ENCODE measurements around the gene ITGA11.

The ITGA11 gene

GRCh38 chr15:68464448-68465090 is 32.6 kb upstream of the ITGA11 start:
- H3K36me3 Mint-ChIP-seq = no peaks in the 10 kb centered on the region
- peaks cover 4% of the 10 kb centered on the region for H3K9me3 Mint-ChIP-seq (ENCODE audit: low read depth)
- H3K27ac Mint-ChIP-seq = no peak overlapping the region
- no peaks in the 10 kb centered on the region for H3K27me3 Mint-ChIP-seq
- H3K4me1 Mint-ChIP-seq (ENCODE audit: low read depth) = no peaks in the 10 kb centered on the region
- no peak overlapping the region for H3K4me3 Mint-ChIP-seq

GRCh38 chr15:68463996-68464395 is 32.0 kb upstream of the ITGA11 start:
- no peak overlapping the region for H3K27ac Mint-ChIP-seq
- H3K27me3 Mint-ChIP-seq = no peaks in the 10 kb centered on the region
- H3K9me3 Mint-ChIP-seq (ENCODE audit: low read depth) = peaks cover 4% of the 10 kb centered on the region
- H3K4me1 Mint-ChIP-seq (ENCODE audit: low read depth) = no peaks in the 10 kb centered on the region
- no peaks in the 10 kb centered on the region for H3K36me3 Mint-ChIP-seq
- H3K4me3 Mint-ChIP-seq = no peak overlapping the region

- no peaks in the 10 kb centered on the region for H3K4me1 Mint-ChIP-seq (ENCODE audit: low read depth)
- H3K4me3 Mint-ChIP-seq = no peak overlapping the region
- peaks cover 4% of the 10 kb centered on the region for H3K9me3 Mint-ChIP-seq (ENCODE audit: low read depth)
- H3K27ac Mint-ChIP-seq = no peak overlapping the region
- no peaks in the 10 kb centered on the region for H3K36me3 Mint-ChIP-seq
- no peaks in the 10 kb centered on the region for H3K27me3 Mint-ChIP-seq
Measured at GRCh38 chr15:68463444-68463843, 31.5 kb upstream of the ITGA11 start.

- Mint-ChIP-seq H3K4me1 (ENCODE audit: low read depth) (no peaks in the 10 kb centered on the region), H3K27ac (no peak overlapping the region), H3K27me3 (peaks cover under 1% of the 10 kb centered on the region), H3K36me3 (no peaks in the 10 kb centered on the region), H3K9me3 (ENCODE audit: low read depth) (peaks cover 4% of the 10 kb centered on the region), H3K4me3 (no peak overlapping the region)
Measured at GRCh38 chr15:68460166-68460565, 28.2 kb upstream of the ITGA11 start.

GRCh38 chr15:68450192-68450591 is 18.2 kb upstream of the ITGA11 start:
- H3K9me3 Mint-ChIP-seq (ENCODE audit: low read depth) = no peaks in the 10 kb centered on the region
- H3K27me3 Mint-ChIP-seq = peaks cover 34% of the 10 kb centered on the region
- H3K4me3 Mint-ChIP-seq = no peak overlapping the region
- no peaks in the 10 kb centered on the region for H3K36me3 Mint-ChIP-seq
- no peak overlapping the region for H3K27ac Mint-ChIP-seq
- no peaks in the 10 kb centered on the region for H3K4me1 Mint-ChIP-seq (ENCODE audit: low read depth)

GRCh38 chr15:68449389-68449788 is 17.4 kb upstream of the ITGA11 start:
- no peaks in the 10 kb centered on the region for H3K9me3 Mint-ChIP-seq (ENCODE audit: low read depth)
- no peaks in the 10 kb centered on the region for H3K4me1 Mint-ChIP-seq (ENCODE audit: low read depth)
- no peak overlapping the region for H3K4me3 Mint-ChIP-seq
- H3K27ac Mint-ChIP-seq = no peak overlapping the region
- no peaks in the 10 kb centered on the region for H3K36me3 Mint-ChIP-seq
- peaks cover 34% of the 10 kb centered on the region for H3K27me3 Mint-ChIP-seq

- Mint-ChIP-seq H3K27me3 (peaks cover 32% of the 10 kb centered on the region), H3K27ac (no peak overlapping the region), H3K4me1 (ENCODE audit: low read depth) (no peaks in the 10 kb centered on the region), H3K4me3 (no peak overlapping the region), H3K9me3 (ENCODE audit: low read depth) (no peaks in the 10 kb centered on the region), H3K36me3 (no peaks in the 10 kb centered on the region)
Measured at GRCh38 chr15:68447976-68448755, 16.2 kb upstream of the ITGA11 start.

GRCh38 chr15:68447209-68447608 is 15.2 kb upstream of the ITGA11 start:
- H3K4me1 Mint-ChIP-seq (ENCODE audit: low read depth) = no peaks in the 10 kb centered on the region
- H3K9me3 Mint-ChIP-seq (ENCODE audit: low read depth) = no peaks in the 10 kb centered on the region
- peaks cover 28% of the 10 kb centered on the region for H3K27me3 Mint-ChIP-seq

GRCh38 chr15:68445351-68445750 is 13.4 kb upstream of the ITGA11 start:
- Mint-ChIP-seq H3K9me3 (ENCODE audit: low read depth) (no peaks in the 10 kb centered on the region), H3K4me1 (ENCODE audit: low read depth) (no peaks in the 10 kb centered on the region), H3K27me3 (peaks cover 24% of the 10 kb centered on the region), H3K4me3 (no peak overlapping the region), H3K27ac (no peak overlapping the region), H3K36me3 (no peaks in the 10 kb centered on the region)

More at GRCh38 chr15:68447209-68447608, 15.2 kb upstream of the ITGA11 start:
- H3K4me3 Mint-ChIP-seq = no peak overlapping the region
- no peak overlapping the region for H3K27ac Mint-ChIP-seq
- no peaks in the 10 kb centered on the region for H3K36me3 Mint-ChIP-seq

GRCh38 chr15:68444336-68444735 is 12.4 kb upstream of the ITGA11 start:
- no peaks in the 10 kb centered on the region for H3K36me3 Mint-ChIP-seq
- no peaks in the 10 kb centered on the region for H3K9me3 Mint-ChIP-seq (ENCODE audit: low read depth)
- no peaks in the 10 kb centered on the region for H3K4me1 Mint-ChIP-seq (ENCODE audit: low read depth)
- no peak overlapping the region for H3K27ac Mint-ChIP-seq
- no peak overlapping the region for H3K4me3 Mint-ChIP-seq
- peaks cover 20% of the 10 kb centered on the region for H3K27me3 Mint-ChIP-seq

- Mint-ChIP-seq H3K27ac (no peak overlapping the region), H3K36me3 (no peaks in the 10 kb centered on the region), H3K9me3 (ENCODE audit: low read depth) (no peaks in the 10 kb centered on the region), H3K4me3 (no peak overlapping the region), H3K4me1 (ENCODE audit: low read depth) (no peaks in the 10 kb centered on the region), H3K27me3 (peaks cover 22% of the 10 kb centered on the region)
Measured at GRCh38 chr15:68442903-68443302, 10.9 kb upstream of the ITGA11 start.

GRCh38 chr15:68442041-68442440 is 10.1 kb upstream of the ITGA11 start:
- Mint-ChIP-seq H3K27me3 (peaks cover 20% of the 10 kb centered on the region), H3K9me3 (ENCODE audit: low read depth) (no peaks in the 10 kb centered on the region), H3K4me3 (no peak overlapping the region), H3K4me1 (ENCODE audit: low read depth) (no peaks in the 10 kb centered on the region), H3K36me3 (no peaks in the 10 kb centered on the region), H3K27ac (no peak overlapping the region)

- Mint-ChIP-seq H3K4me1 (ENCODE audit: low read depth) (no peaks in the 10 kb centered on the region), H3K9me3 (ENCODE audit: low read depth) (no peaks in the 10 kb centered on the region), H3K27ac (no peak overlapping the region), H3K4me3 (no peak overlapping the region), H3K27me3 (peaks cover 21% of the 10 kb centered on the region), H3K36me3 (no peaks in the 10 kb centered on the region)
Measured at GRCh38 chr15:68441045-68441743, 9.2 kb upstream of the ITGA11 start.

- Mint-ChIP-seq H3K27ac (no peak overlapping the region), H3K4me1 (ENCODE audit: low read depth) (no peaks in the 10 kb centered on the region), H3K36me3 (no peaks in the 10 kb centered on the region), H3K27me3 (peaks cover 22% of the 10 kb centered on the region), H3K4me3 (no peak overlapping the region), H3K9me3 (ENCODE audit: low read depth) (no peaks in the 10 kb centered on the region)
Measured at GRCh38 chr15:68440136-68440535, 8.2 kb upstream of the ITGA11 start.

GRCh38 chr15:68439506-68439905 is 7.5 kb upstream of the ITGA11 start:
- Mint-ChIP-seq H3K4me1 (ENCODE audit: low read depth) (no peaks in the 10 kb centered on the region), H3K4me3 (no peak overlapping the region), H3K27ac (no peak overlapping the region), H3K27me3 (peaks cover 26% of the 10 kb centered on the region), H3K9me3 (ENCODE audit: low read depth) (no peaks in the 10 kb centered on the region), H3K36me3 (no peaks in the 10 kb centered on the region)

Measured in activated naive CD8-positive, alpha-beta T cell (primary cell).